Progenitor cell of endocrine pancreas (in vitro differentiated cells): Measurements from ENCODE around the gene CYP1A2. TPM values are rescaled to one million over a fixed set of nuclear protein-coding genes. Genes with fewer than 3 reads are reported as not detected.
"Not testable (repeated sequence)": the region's sequence is repeated elsewhere in the genome, so short reads cannot be mapped to it uniquely, and the experiment has no call there.

Source experiments
- DNase-seq: peaks from one replicate; pipeline ENCODE4 v3.0.0; 2021; ENCODE audit warnings: low spot score; ENCODE audit not compliant: unreplicated experiment
- H3K27ac Mint-ChIP-seq: 2 replicates; pipeline ENCODE4 v1.8.0; 2021; ENCODE audit warnings: mild to moderate bottlenecking, moderate library complexity, mixed read lengths
- H3K27me3 Mint-ChIP-seq: 2 replicates; pipeline ENCODE4 v1.8.0; 2021; ENCODE audit warnings: mixed read lengths
- H3K36me3 Mint-ChIP-seq: 2 replicates; pipeline ENCODE4 v1.8.0; 2022; ENCODE audit warnings: mixed read lengths; ENCODE audit not compliant: insufficient read depth
- H3K4me1 Mint-ChIP-seq: 2 replicates; pipeline ENCODE4 v1.8.0; 2021; ENCODE audit warnings: low read depth, mixed read lengths
- H3K4me3 Mint-ChIP-seq: 2 replicates; pipeline ENCODE4 v1.8.0; 2021; ENCODE audit warnings: low read depth, mild to moderate bottlenecking, moderate library complexity, mixed read lengths
- H3K9me3 Mint-ChIP-seq: 2 replicates; pipeline ENCODE4 v1.8.0; 2021; ENCODE audit warnings: low read depth, mixed read lengths
- total RNA-seq: library from RNA; stranded (reverse); gene quantifications from 2 replicates; pipeline ENCODE4 v1.2.1, GENCODE V29; 2021
- TF ChIP-seq, protein P1 (sequence below): fragments of 200-600 bp; sonication (generic); IDR thresholded peaks from one replicate; pipeline ENCODE4 v1.5.0; 2021; ENCODE audit warnings: antibody characterized with exemption, mild to moderate bottlenecking; ENCODE audit not compliant: unreplicated experiment

The CYP1A2 gene
- total RNA-seq, 1 donor from 2014 or later: not detected

- H3K4me1 Mint-ChIP-seq: peaks cover 6% of the 10 kb centered on the region
- H3K9me3 Mint-ChIP-seq: no peaks in the 10 kb centered on the region
- TF ChIP-seq, protein P1, sequence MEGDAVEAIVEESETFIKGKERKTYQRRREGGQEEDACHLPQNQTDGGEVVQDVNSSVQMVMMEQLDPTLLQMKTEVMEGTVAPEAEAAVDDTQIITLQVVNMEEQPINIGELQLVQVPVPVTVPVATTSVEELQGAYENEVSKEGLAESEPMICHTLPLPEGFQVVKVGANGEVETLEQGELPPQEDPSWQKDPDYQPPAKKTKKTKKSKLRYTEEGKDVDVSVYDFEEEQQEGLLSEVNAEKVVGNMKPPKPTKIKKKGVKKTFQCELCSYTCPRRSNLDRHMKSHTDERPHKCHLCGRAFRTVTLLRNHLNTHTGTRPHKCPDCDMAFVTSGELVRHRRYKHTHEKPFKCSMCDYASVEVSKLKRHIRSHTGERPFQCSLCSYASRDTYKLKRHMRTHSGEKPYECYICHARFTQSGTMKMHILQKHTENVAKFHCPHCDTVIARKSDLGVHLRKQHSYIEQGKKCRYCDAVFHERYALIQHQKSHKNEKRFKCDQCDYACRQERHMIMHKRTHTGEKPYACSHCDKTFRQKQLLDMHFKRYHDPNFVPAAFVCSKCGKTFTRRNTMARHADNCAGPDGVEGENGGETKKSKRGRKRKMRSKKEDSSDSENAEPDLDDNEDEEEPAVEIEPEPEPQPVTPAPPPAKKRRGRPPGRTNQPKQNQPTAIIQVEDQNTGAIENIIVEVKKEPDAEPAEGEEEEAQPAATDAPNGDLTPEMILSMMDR: no peak
- peaks cover 31% of the 10 kb centered on the region for H3K27me3 Mint-ChIP-seq
- DNase-seq: no peak
- no peaks in the 10 kb centered on the region for H3K36me3 Mint-ChIP-seq
- no peak within 1 kb of the TSS for H3K27ac Mint-ChIP-seq
- H3K4me3 Mint-ChIP-seq: peak within 1 kb of the TSS; percentile 70
Measured at GRCh38 chr15:74725225-74725774, 23.3 kb upstream of the CYP1A2 start, which contains the start of gene CYP1A1. Gene CYP1A1, minus strand, starts transcription at chr15:74725528. Its CDS starts 2,431 bp downstream, at chr15:74723097.

DNA sequence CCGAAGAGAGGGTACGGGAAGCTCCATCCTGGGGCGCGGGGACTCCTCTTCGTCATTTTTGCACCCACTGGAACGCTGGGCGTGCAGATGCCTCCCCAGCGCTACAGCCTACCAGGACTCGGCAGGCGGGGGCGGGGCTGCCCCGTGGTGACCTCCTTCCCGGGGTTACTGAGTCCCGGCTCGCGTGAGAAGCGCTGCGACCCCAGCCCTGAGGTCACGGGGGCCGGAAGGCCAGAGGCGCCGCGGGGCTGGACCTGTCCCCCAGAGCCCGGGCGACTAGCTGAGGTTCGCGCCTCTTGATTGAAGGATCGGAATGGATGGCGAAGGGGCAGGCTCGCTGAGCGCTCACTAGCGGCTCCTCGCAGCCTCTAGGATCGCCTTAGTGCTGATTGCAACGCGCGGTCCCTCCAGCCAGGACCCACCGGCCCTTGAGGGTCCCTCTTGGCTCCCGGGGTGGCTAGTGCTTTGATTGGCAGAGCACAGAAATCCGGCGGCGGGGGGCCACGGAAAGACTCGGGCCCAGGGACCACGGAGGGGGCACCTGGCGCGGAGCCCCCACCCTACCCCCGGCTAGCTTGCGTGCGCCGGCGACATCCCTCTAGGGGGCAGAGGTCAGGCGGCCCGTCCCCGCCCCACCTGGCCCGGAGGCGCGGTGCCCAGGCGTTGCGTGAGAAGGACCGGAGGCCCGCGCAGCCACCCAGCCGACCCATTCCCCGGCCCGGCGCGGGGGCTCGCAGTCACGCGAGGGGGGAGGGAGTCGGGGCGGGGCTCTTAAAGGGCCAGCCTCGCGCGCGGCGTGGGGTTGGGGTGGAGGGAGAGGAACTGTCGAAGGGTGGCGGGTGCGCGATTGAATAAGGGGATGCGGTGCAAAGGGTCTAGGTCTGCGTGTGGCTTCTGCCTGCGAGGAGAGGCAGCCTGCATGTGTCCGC is 22.5 kb upstream of the CYP1A2 start:
- H3K4me1 Mint-ChIP-seq: peaks cover 12% of the 10 kb centered on the region
- peaks cover 25% of the 10 kb centered on the region for H3K27me3 Mint-ChIP-seq
- H3K9me3 Mint-ChIP-seq: no peaks in the 10 kb centered on the region
- TF ChIP-seq, protein P1: peak; percentile 27
- peak overlapping the region; percentile 24 for H3K27ac Mint-ChIP-seq
- peak overlapping the region; percentile 70 for H3K4me3 Mint-ChIP-seq
- H3K36me3 Mint-ChIP-seq: no peaks in the 10 kb centered on the region
- DNase-seq: peak; percentile 42

- DNase-seq: no peak
- peak overlapping the region; percentile 24 for H3K27ac Mint-ChIP-seq
Measured at GRCh38 chr15:74726774-74727164, 21.9 kb upstream of the CYP1A2 start.

DNA sequence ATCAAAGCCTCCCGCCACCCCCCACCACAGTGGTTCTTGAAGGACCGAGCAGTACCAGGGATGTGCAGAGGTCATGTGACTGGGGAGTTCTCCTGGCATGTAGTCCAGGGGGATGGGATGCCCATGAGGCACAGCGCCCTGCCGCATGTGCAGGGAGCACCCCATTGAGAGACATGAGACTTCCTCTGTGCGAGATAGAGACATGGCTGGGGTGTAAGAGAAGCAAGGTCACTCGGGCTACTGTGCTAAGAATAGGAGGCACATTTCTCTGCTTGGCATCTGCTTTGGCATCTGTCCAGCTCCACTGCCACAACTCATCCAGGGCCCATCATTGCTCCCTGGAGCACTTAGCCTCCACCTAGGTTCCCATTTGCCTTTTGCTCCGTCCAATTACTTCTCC is 20.9 kb upstream of the CYP1A2 start:
- DNase-seq: no peak
- Mint-ChIP-seq H3K36me3 (no peaks in the 10 kb centered on the region), H3K4me1 (peaks cover 14% of the 10 kb centered on the region), H3K27ac (peak overlapping the region; percentile 37), H3K4me3 (no peak overlapping the region), H3K9me3 (no peaks in the 10 kb centered on the region), H3K27me3 (peaks cover 24% of the 10 kb centered on the region)
- TF ChIP-seq, protein P1: no peak

More at GRCh38 chr15:74726774-74727164, 21.9 kb upstream of the CYP1A2 start:
- TF ChIP-seq, protein P1: no peak
- Mint-ChIP-seq H3K4me1 (peaks cover 14% of the 10 kb centered on the region), H3K36me3 (no peaks in the 10 kb centered on the region), H3K4me3 (peak overlapping the region; percentile 63), H3K9me3 (no peaks in the 10 kb centered on the region), H3K27me3 (peaks cover 23% of the 10 kb centered on the region)

GRCh38 chr15:74728699-74729098 is 19.9 kb upstream of the CYP1A2 start:
- not testable (repeated sequence) for H3K27ac Mint-ChIP-seq, H3K4me3 Mint-ChIP-seq, H3K36me3 Mint-ChIP-seq, H3K9me3 Mint-ChIP-seq, DNase-seq
- Mint-ChIP-seq H3K27me3 (peaks cover 26% of the 10 kb centered on the region), H3K4me1 (peaks cover 14% of the 10 kb centered on the region)

DNA sequence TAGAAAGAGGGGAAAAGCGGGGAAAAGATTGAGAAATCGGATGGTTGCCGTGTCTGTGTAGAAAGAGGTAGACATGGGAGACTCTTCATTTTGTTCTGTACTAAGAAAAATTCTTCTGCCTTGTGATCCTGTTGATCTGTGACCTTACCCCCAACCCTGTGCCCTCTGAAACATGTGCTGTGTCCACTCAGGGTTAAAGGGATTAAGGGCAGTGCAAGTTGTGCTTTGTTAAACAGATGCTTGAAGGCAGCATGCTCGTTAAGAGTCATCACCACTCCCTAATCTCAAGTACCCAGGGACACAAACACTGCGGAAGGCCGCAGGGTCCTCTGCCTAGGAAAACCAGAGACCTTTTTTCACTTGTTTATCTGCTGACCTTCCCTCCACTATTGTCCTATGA is 19.3 kb upstream of the CYP1A2 start:
- Mint-ChIP-seq H3K4me1 (peaks cover 14% of the 10 kb centered on the region), H3K27me3 (peaks cover 30% of the 10 kb centered on the region)
- H3K36me3 Mint-ChIP-seq, H3K27ac Mint-ChIP-seq, H3K9me3 Mint-ChIP-seq, H3K4me3 Mint-ChIP-seq, DNase-seq: not testable (repeated sequence)
